GM21825 (cell line): ENCODE measurements around the gene SASH1.
"Not testable (repeated sequence)": the region's sequence is repeated elsewhere in the genome, so short reads cannot be mapped to it uniquely, and the experiment has no call there.

Source experiments
- ATAC-seq: cut with Tn5 transposase; IDR thresholded peaks from one replicate; pipeline ENCODE4 v1.9.1; 2021; ENCODE audit warnings: mild to moderate bottlenecking, moderate library complexity; ENCODE audit not compliant: unreplicated experiment

The SASH1 gene

GRCh38 chr6:148572676-148573335 is 230.2 kb downstream of the SASH1 start:
- ATAC-seq: no peak

GRCh38 chr6:148573922-148574321 is 231.3 kb downstream of the SASH1 start:
- ATAC-seq: no peak

GRCh38 chr6:148577687-148578488 is 235.2 kb downstream of the SASH1 start:
- peak; percentile 96 for ATAC-seq

GRCh38 chr6:148578489-148578814 is 235.8 kb downstream of the SASH1 start:
- no peak for ATAC-seq

- no peak for ATAC-seq
These were observed 236.4 kb downstream of the SASH1 start for GRCh38 chr6:148578837-148579565.

GRCh38 chr6:148580442-148580841 is 237.8 kb downstream of the SASH1 start:
- no peak for ATAC-seq

- no peak for ATAC-seq
These were observed 241.0 kb downstream of the SASH1 start for GRCh38 chr6:148583631-148584030.

- not testable (repeated sequence) for ATAC-seq
These were observed 243.0 kb downstream of the SASH1 start for GRCh38 chr6:148585641-148586040.

GRCh38 chr6:148590883-148591282 is 248.2 kb downstream of the SASH1 start:
- ATAC-seq: no peak

GRCh38 chr6:148591656-148592055 is 249.0 kb downstream of the SASH1 start:
- ATAC-seq: no peak

GRCh38 chr6:148593130-148593812 is 250.6 kb downstream of the SASH1 start:
- no peak for ATAC-seq

GRCh38 chr6:148593813-148594170 is 251.2 kb downstream of the SASH1 start:
- ATAC-seq: no peak

GRCh38 chr6:148595550-148595949 is 252.9 kb downstream of the SASH1 start:
- no peak for ATAC-seq

- no peak for ATAC-seq
These were observed 254.3 kb downstream of the SASH1 start for GRCh38 chr6:148596891-148597455.

- ATAC-seq: no peak
These were observed 256.1 kb downstream of the SASH1 start for GRCh38 chr6:148598724-148599123.

GRCh38 chr6:148599967-148600426 is 257.4 kb downstream of the SASH1 start:
- ATAC-seq: no peak
